Progenitor cell of endocrine pancreas (in vitro differentiated cells): Measurements from ENCODE around the gene KCNMB2. TPM values are rescaled to one million over a fixed set of nuclear protein-coding genes. Genes with fewer than 3 reads are reported as not detected.

Experiments used
- DNase-seq: peaks from one replicate; pipeline ENCODE4 v3.0.0; 2021; ENCODE audit warnings: low spot score; ENCODE audit not compliant: unreplicated experiment
- H3K27ac Mint-ChIP-seq: 2 replicates; pipeline ENCODE4 v1.8.0; 2021; ENCODE audit warnings: mild to moderate bottlenecking, moderate library complexity, mixed read lengths
- H3K27me3 Mint-ChIP-seq: 2 replicates; pipeline ENCODE4 v1.8.0; 2021; ENCODE audit warnings: mixed read lengths
- H3K36me3 Mint-ChIP-seq: 2 replicates; pipeline ENCODE4 v1.8.0; 2022; ENCODE audit warnings: mixed read lengths; ENCODE audit not compliant: insufficient read depth
- H3K4me1 Mint-ChIP-seq: 2 replicates; pipeline ENCODE4 v1.8.0; 2021; ENCODE audit warnings: low read depth, mixed read lengths
- H3K4me3 Mint-ChIP-seq: 2 replicates; pipeline ENCODE4 v1.8.0; 2021; ENCODE audit warnings: low read depth, mild to moderate bottlenecking, moderate library complexity, mixed read lengths
- H3K9me3 Mint-ChIP-seq: 2 replicates; pipeline ENCODE4 v1.8.0; 2021; ENCODE audit warnings: low read depth, mixed read lengths
- total RNA-seq: library from RNA; stranded (reverse); gene quantifications from 2 replicates; pipeline ENCODE4 v1.2.1, GENCODE V29; 2021
- TF ChIP-seq, protein P1 (sequence below): fragments of 200-600 bp; sonication (generic); IDR thresholded peaks from one replicate; pipeline ENCODE4 v1.5.0; 2021; ENCODE audit warnings: antibody characterized with exemption, mild to moderate bottlenecking; ENCODE audit not compliant: unreplicated experiment

KCNMB2 gene
- total RNA-seq, 1 donor from 2014 or later, result not detected

DNA sequence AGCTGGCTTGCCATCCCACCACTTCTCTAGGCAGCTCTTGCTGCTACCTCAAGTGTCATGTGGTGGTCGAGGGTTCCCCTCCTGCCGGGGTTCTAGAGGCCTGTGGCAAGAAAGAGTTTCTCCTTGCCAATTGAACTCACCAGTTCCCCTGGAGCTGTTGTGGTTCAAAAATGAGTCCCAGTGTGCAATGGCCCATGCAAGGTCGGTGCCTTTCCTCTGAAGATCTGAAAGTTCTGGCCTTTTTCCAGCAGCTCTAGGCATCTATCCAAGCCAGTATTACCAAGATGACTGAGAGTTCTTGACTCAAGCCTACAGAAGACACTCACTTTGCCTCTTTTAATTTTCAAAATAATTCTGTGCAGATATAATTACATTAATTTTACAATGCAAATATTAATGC lies 163.6 kb downstream of the KCNMB2 start:
- Mint-ChIP-seq H3K27ac (no peak overlapping the region), H3K9me3 (peaks cover 28% of the 10 kb centered on the region), H3K4me3 (no peak overlapping the region), H3K36me3 (peaks cover 6% of the 10 kb centered on the region), H3K4me1 (no peaks in the 10 kb centered on the region), H3K27me3 (no peaks in the 10 kb centered on the region)
- TF ChIP-seq, protein P1, sequence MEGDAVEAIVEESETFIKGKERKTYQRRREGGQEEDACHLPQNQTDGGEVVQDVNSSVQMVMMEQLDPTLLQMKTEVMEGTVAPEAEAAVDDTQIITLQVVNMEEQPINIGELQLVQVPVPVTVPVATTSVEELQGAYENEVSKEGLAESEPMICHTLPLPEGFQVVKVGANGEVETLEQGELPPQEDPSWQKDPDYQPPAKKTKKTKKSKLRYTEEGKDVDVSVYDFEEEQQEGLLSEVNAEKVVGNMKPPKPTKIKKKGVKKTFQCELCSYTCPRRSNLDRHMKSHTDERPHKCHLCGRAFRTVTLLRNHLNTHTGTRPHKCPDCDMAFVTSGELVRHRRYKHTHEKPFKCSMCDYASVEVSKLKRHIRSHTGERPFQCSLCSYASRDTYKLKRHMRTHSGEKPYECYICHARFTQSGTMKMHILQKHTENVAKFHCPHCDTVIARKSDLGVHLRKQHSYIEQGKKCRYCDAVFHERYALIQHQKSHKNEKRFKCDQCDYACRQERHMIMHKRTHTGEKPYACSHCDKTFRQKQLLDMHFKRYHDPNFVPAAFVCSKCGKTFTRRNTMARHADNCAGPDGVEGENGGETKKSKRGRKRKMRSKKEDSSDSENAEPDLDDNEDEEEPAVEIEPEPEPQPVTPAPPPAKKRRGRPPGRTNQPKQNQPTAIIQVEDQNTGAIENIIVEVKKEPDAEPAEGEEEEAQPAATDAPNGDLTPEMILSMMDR, result no peak
- DNase-seq, result no peak

DNA sequence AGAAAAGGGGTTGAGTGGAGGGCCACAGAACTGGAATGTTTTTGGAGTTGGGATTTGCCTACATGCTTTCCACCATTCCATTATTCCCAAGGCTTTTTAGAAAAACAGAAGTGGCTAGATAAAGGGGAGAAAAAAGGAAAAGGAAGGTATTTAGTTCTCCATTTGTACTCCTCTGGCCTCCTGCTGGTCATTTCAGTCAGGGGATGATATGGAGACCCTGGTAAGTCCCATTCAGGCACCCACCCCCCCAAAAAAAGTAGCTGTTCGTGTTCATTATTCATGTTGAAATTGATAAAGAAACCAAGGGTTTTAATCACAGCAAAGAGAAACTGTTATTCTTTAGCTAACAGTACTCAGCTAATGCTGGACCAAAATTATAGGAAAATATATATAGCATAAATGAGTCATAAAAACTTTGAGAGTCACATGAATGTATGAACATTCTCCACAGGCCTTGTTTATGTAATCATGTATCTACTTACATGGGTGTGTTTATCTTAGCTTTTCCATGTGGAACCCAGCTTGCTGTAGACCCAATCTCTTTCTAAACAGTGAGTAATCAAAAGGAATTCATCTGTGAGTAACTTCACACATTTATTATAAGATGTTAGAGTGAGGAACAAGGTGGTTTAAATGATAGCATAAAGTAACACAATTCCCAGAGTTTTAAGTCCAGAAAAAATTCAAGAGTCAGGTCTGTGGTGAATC lies 167.2 kb downstream of the KCNMB2 start:
- H3K4me3 Mint-ChIP-seq, result no peak overlapping the region

DNA sequence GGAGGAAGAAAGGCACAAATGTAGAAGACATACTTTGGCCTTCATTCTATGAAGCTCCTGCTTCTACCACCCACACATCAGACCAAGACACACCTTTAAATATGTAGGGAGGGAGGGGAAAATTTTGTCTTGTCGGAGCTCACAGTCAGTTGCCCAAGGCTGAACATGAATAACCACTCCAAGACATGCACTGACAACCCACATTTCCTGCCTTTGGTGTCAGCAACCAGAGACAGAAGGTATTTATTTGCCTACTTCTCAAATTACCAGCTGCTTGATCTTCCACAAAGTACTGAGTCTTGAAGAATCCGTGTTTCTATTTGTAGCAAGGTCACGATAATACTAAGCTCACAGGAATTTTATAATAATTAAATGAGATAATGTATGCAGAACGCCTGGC lies 169.7 kb downstream of the KCNMB2 start:
- no peak overlapping the region for H3K27ac Mint-ChIP-seq
- H3K4me3 Mint-ChIP-seq, result no peak overlapping the region

More for the DNA sequence above, 167.2 kb downstream of the KCNMB2 start:
- Mint-ChIP-seq H3K27me3 (no peaks in the 10 kb centered on the region), H3K36me3 (no peaks in the 10 kb centered on the region), H3K27ac (no peak overlapping the region), H3K4me1 (no peaks in the 10 kb centered on the region), H3K9me3 (no peaks in the 10 kb centered on the region)
- no peak for DNase-seq
- TF ChIP-seq, protein P1, result no peak

DNA sequence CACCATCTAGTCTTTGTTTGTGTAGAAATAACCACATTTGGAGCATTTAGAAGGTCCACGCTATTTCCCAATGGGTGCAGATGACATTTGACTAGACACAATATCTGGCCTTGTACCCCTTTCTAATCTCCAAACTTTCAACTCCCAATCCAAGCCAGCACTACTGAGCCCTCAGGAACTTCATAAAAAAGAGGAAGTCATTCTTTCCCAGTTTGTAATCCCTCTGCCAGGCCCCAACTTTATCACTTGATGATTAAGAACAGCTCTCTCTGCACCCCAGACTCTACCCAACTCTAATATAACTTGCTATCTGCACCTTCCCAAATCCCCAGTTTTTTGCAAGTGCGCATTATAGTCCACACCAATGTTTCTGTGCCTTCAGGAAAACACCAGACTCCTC lies 170.2 kb downstream of the KCNMB2 start:
- no peaks in the 10 kb centered on the region for H3K36me3 Mint-ChIP-seq
- no peaks in the 10 kb centered on the region for H3K27me3 Mint-ChIP-seq
- H3K4me3 Mint-ChIP-seq, result no peak overlapping the region
- H3K27ac Mint-ChIP-seq, result no peak overlapping the region
- H3K9me3 Mint-ChIP-seq, result no peaks in the 10 kb centered on the region
- TF ChIP-seq, protein P1, result no peak
- no peaks in the 10 kb centered on the region for H3K4me1 Mint-ChIP-seq
- no peak for DNase-seq

More for the DNA sequence above, 169.7 kb downstream of the KCNMB2 start:
- Mint-ChIP-seq H3K27me3 (no peaks in the 10 kb centered on the region), H3K36me3 (no peaks in the 10 kb centered on the region), H3K4me1 (no peaks in the 10 kb centered on the region), H3K9me3 (no peaks in the 10 kb centered on the region)
- TF ChIP-seq, protein P1, result no peak
- DNase-seq, result no peak

DNA sequence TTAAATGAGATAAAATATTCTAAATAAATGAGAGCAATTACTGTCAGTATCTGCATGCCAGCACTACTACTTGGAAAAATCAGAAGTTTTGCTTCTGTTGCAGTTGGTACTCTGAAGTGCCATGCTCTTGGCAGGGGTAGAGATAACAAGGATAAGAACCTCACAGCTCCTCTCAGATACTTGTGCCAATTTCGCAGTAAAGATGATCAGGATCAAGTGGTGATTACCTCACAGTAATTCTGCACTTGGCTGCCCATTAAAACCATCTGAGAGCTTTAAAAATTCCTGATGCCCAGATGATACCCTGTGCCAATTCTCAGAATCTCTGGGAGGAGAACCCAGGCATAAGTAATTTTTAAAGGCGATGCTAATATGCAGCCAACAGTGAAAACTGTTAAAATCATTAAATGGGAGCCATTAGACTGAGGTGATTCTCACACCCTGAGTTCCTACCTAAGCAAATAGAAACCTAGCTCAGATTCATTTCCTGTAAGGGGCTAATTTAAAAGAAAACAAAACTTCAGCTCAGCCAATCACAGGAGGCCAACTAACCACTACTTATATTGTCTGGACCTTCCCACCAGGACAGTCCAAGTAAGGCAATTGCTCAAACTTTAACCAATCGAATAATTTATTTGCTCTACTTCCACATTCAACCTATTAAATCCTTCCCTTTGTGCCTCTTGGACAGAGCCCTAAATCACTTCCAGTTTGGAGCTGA lies 171.2 kb downstream of the KCNMB2 start:
- peaks cover 6% of the 10 kb centered on the region for H3K4me1 Mint-ChIP-seq
- no peak for DNase-seq
- H3K36me3 Mint-ChIP-seq, result no peaks in the 10 kb centered on the region
- no peaks in the 10 kb centered on the region for H3K27me3 Mint-ChIP-seq
- H3K9me3 Mint-ChIP-seq, result no peaks in the 10 kb centered on the region
- H3K4me3 Mint-ChIP-seq, result no peak overlapping the region
- TF ChIP-seq, protein P1, result no peak
- H3K27ac Mint-ChIP-seq, result no peak overlapping the region
